ENCODE results near the gene CKAP4.
A peak's percentile ranks its signal among the peaks of the same experiment; 100 is the strongest.

CKAP4 gene

GRCh38 chr12:106246891-106247673 is 738 bp downstream of the CKAP4 start:
- no peak for TF ChIP-seq CTCF (IDR thresholded peaks at IDR 0.05; ENCODE audit: low read length)
- TF ChIP-seq EZH2 (IDR thresholded peaks at IDR 0.05; ENCODE audit: borderline replicate concordance, low read length) = no peak
- Histone ChIP-seq H3K9me3 (ENCODE audit: low read length) (no peaks in the 10 kb centered on the region), H3K4me2 (ENCODE audit: low read length) (peak overlapping the region; percentile 61), H3K4me3 (ENCODE audit: low read depth, low read length, poor library complexity, severe bottlenecking) (peak overlapping the region; percentile 66), H3K4me1 (ENCODE audit: insufficient read depth, low read length, severe bottlenecking) (peaks cover 28% of the 10 kb centered on the region), H3K27me3 (ENCODE audit: insufficient read depth, low read length) (no peaks in the 10 kb centered on the region), H3K9me2 (ENCODE audit: low read depth, low read length) (no peaks in the 10 kb centered on the region), H3K36me3 (ENCODE audit: insufficient read depth, low read length) (no peaks in the 10 kb centered on the region), H4K20me1 (ENCODE audit: insufficient read depth, low read length) (no peaks in the 10 kb centered on the region), H3F3A (ENCODE audit: insufficient read depth, low read length) (no peaks in the 10 kb centered on the region), H3K9ac (ENCODE audit: low read length) (peak overlapping the region; percentile 63), H2AFZ (ENCODE audit: low read length) (no peak overlapping the region), H3K79me2 (ENCODE audit: insufficient read depth, low read length) (no peaks in the 10 kb centered on the region), H3K27ac (ENCODE audit: low read depth, low read length, poor library complexity, severe bottlenecking) (no peak overlapping the region)

GRCh38 chr12:106245767-106246166 is 2.1 kb downstream of the CKAP4 start:
- no peaks in the 10 kb centered on the region for H3K79me2 ChIP-seq (ENCODE audit: insufficient read depth, low read length)
- no peak overlapping the region for H3K4me2 ChIP-seq (ENCODE audit: low read length)
- no peak overlapping the region for H3K4me3 ChIP-seq (ENCODE audit: low read depth, low read length, poor library complexity, severe bottlenecking)
- no peaks in the 10 kb centered on the region for H4K20me1 ChIP-seq (ENCODE audit: insufficient read depth, low read length)
- H3K4me1 ChIP-seq (ENCODE audit: insufficient read depth, low read length, severe bottlenecking) = peaks cover 25% of the 10 kb centered on the region
- H3K27ac ChIP-seq (ENCODE audit: low read depth, low read length, poor library complexity, severe bottlenecking) = no peak overlapping the region
- no peak overlapping the region for H2AFZ ChIP-seq (ENCODE audit: low read length)
- H3K36me3 ChIP-seq (ENCODE audit: insufficient read depth, low read length) = no peaks in the 10 kb centered on the region
- H3F3A ChIP-seq (ENCODE audit: insufficient read depth, low read length) = no peaks in the 10 kb centered on the region
- H3K27me3 ChIP-seq (ENCODE audit: insufficient read depth, low read length) = no peaks in the 10 kb centered on the region
- H3K9me2 ChIP-seq (ENCODE audit: low read depth, low read length) = no peaks in the 10 kb centered on the region
- TF ChIP-seq CTCF (IDR thresholded peaks at IDR 0.05; ENCODE audit: low read length) (no peak), EZH2 (IDR thresholded peaks at IDR 0.05; ENCODE audit: borderline replicate concordance, low read length) (no peak)
- H3K9ac ChIP-seq (ENCODE audit: low read length) = no peak overlapping the region
- no peaks in the 10 kb centered on the region for H3K9me3 ChIP-seq (ENCODE audit: low read length)

GRCh38 chr12:106243620-106244019 is 4.2 kb downstream of the CKAP4 start:
- no peak overlapping the region for H3K9ac ChIP-seq (ENCODE audit: low read length)
- no peaks in the 10 kb centered on the region for H3K9me3 ChIP-seq (ENCODE audit: low read length)
- no peaks in the 10 kb centered on the region for H3K9me2 ChIP-seq (ENCODE audit: low read depth, low read length)
- H3K36me3 ChIP-seq (ENCODE audit: insufficient read depth, low read length) = peaks cover 8% of the 10 kb centered on the region
- H3K27me3 ChIP-seq (ENCODE audit: insufficient read depth, low read length) = no peaks in the 10 kb centered on the region
- H3K79me2 ChIP-seq (ENCODE audit: insufficient read depth, low read length) = no peaks in the 10 kb centered on the region
- no peak overlapping the region for H3K27ac ChIP-seq (ENCODE audit: low read depth, low read length, poor library complexity, severe bottlenecking)
- no peak overlapping the region for H2AFZ ChIP-seq (ENCODE audit: low read length)
- TF ChIP-seq CTCF (IDR thresholded peaks at IDR 0.05; ENCODE audit: low read length) (no peak), EZH2 (IDR thresholded peaks at IDR 0.05; ENCODE audit: borderline replicate concordance, low read length) (no peak)
- H3K4me2 ChIP-seq (ENCODE audit: low read length) = no peak overlapping the region
- no peak overlapping the region for H3K4me3 ChIP-seq (ENCODE audit: low read depth, low read length, poor library complexity, severe bottlenecking)
- peaks cover 4% of the 10 kb centered on the region for H3K4me1 ChIP-seq (ENCODE audit: insufficient read depth, low read length, severe bottlenecking)
- no peaks in the 10 kb centered on the region for H3F3A ChIP-seq (ENCODE audit: insufficient read depth, low read length)
- H4K20me1 ChIP-seq (ENCODE audit: insufficient read depth, low read length) = no peaks in the 10 kb centered on the region

Measured in OCI-LY1 (cell line).